Central memory CD8-positive, alpha-beta T cell (primary cell): ENCODE measurements around the gene PSMB8.

Experiments used
- ATAC-seq: fragments of 150-1000 bp; cut with Tn5 transposase; replicated peaks from 2 replicates; pipeline ENCODE4 v1.10.0; 2022; ENCODE audit warnings: mild to moderate bottlenecking, moderate FRiP score, moderate number of reproducible peaks; ENCODE audit not compliant: poor library complexity, severe bottlenecking; ENCODE audit errors: extremely low read depth
- DNase-seq, 2 donors: peaks; one replicate each; pipeline ENCODE4 v3.0.0; 2021; ENCODE audit warnings: low spot score in 2 of 2
- H3K27ac Mint-ChIP-seq: one replicate; pipeline ENCODE4 v1.8.0; 2022; ENCODE audit warnings: low read depth, mild to moderate bottlenecking, moderate library complexity, mixed read lengths
- H3K27me3 Mint-ChIP-seq: one replicate; pipeline ENCODE4 v1.8.0; 2022; ENCODE audit warnings: mixed read lengths
- H3K36me3 Mint-ChIP-seq: one replicate; pipeline ENCODE4 v1.8.0; 2022; ENCODE audit warnings: mild to moderate bottlenecking, moderate library complexity, mixed read lengths; ENCODE audit not compliant: insufficient read depth
- H3K4me1 Mint-ChIP-seq: one replicate; pipeline ENCODE4 v1.8.0; 2022; ENCODE audit warnings: mixed read lengths
- H3K4me3 Mint-ChIP-seq: one replicate; pipeline ENCODE4 v1.8.0; 2022; ENCODE audit warnings: mild to moderate bottlenecking, moderate library complexity, mixed read lengths
- H3K9me3 Mint-ChIP-seq: one replicate; pipeline ENCODE4 v1.8.0; 2022; ENCODE audit warnings: mixed read lengths

The PSMB8 gene

DNA sequence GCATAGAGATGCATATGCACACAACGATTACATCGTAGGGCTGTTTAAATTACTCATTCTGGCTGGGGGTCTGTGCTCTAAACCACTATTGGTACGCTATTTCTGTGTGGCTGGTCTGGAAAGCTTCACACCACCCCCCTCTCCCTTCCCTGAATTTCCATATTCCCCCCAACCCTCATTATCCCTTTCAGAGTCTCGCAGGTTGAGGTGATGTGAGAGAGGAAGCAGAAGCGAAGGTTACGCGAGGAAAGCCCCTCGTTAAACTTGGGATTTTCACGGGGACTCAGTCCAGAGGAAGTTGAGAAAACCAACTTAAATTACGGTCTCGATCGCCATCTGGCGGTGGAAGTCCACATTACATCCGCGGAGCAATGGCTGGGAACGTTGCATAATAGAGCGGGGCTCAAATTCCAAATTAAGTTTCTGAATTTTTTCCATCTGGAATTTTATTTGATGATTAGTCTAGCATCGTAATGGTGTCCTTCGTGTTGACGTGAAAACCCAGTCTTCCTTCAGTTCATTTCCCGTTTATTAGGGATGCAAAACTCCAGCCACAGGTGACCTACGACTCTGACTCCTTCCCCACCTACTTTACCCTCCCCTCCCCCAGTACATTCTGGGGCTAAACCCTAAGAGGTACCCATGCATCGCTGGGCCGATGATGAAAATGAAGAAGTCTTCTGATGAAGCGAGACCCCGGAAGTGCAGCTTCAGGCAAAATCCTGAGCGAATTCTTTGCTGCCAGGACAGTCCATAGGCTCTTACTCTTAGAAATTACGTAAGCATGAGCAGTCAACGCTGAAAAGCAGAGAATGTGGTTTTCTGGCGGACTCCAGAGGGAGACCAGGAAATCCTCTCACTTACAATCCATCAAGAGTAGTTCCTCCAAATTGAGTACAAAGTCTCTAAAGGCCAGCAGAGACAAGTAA lies 46.7 kb downstream of the PSMB8 start:
- H3K36me3 Mint-ChIP-seq = peaks cover 2% of the 10 kb centered on the region
- H3K27ac Mint-ChIP-seq = peak overlapping the region; percentile 74
- peaks cover 8% of the 10 kb centered on the region for H3K4me1 Mint-ChIP-seq
- H3K27me3 Mint-ChIP-seq = peaks cover 84% of the 10 kb centered on the region
- peak; percentile 63 to 85 for DNase-seq
- H3K9me3 Mint-ChIP-seq = peaks cover 10% of the 10 kb centered on the region
- H3K4me3 Mint-ChIP-seq = peak overlapping the region; percentile 43
- ATAC-seq = peak; percentile 62

- H3K4me1 Mint-ChIP-seq = peaks cover 8% of the 10 kb centered on the region
- peaks cover 2% of the 10 kb centered on the region for H3K36me3 Mint-ChIP-seq
- H3K27ac Mint-ChIP-seq = no peak overlapping the region
- peaks cover 10% of the 10 kb centered on the region for H3K9me3 Mint-ChIP-seq
- DNase-seq = no peak
- ATAC-seq = no peak
- H3K27me3 Mint-ChIP-seq = peaks cover 93% of the 10 kb centered on the region
- H3K4me3 Mint-ChIP-seq = no peak overlapping the region
Measured at GRCh38 chr6:32794510-32794909, 49.3 kb downstream of the PSMB8 start.

- no peak overlapping the region for H3K4me3 Mint-ChIP-seq
- DNase-seq (no peak), ATAC-seq (no peak)
- H3K36me3 Mint-ChIP-seq = peaks cover 2% of the 10 kb centered on the region
- peaks cover 8% of the 10 kb centered on the region for H3K4me1 Mint-ChIP-seq
- no peaks in the 10 kb centered on the region for H3K9me3 Mint-ChIP-seq
- H3K27ac Mint-ChIP-seq = no peak overlapping the region
- peaks cover 92% of the 10 kb centered on the region for H3K27me3 Mint-ChIP-seq
Measured at GRCh38 chr6:32792901-32793435, 50.9 kb downstream of the PSMB8 start.
